ENCODE measurements around the gene COL6A3. TPM values are rescaled to one million over a fixed set of nuclear protein-coding genes. Genes with fewer than 3 reads are reported as not detected.

Gene COL6A3
- total RNA-seq, 1 donor from 2014 or later = 156 TPM

GRCh38 chr2:237371856-237372255 lies 42.1 kb downstream of the COL6A3 start:
- no peak for TF ChIP-seq CTCF (IDR thresholded peaks at IDR 0.05)
- H3K36me3 ChIP-seq = peaks cover 27 to 87% of the 10 kb centered on the region in 2 donors
- no peak overlapping the region for H3K4me3 ChIP-seq
- DNase-seq (ENCODE audit: low spot score in 2 of 2) = no peak
- H3K9me3 ChIP-seq = no peaks in the 10 kb centered on the region
- intact Hi-C loops (cut with DNase I) = no loop called here
- no peak overlapping the region for H3K27ac ChIP-seq
- no peaks in the 10 kb centered on the region for H3K4me1 ChIP-seq
- no peaks in the 10 kb centered on the region for H3K27me3 ChIP-seq

GRCh38 chr2:237365671-237366070 lies 48.3 kb downstream of the COL6A3 start:
- peaks cover 49 to 88% of the 10 kb centered on the region in 2 donors for H3K36me3 ChIP-seq
- H3K27me3 ChIP-seq = no peaks in the 10 kb centered on the region
- H3K4me3 ChIP-seq = no peak overlapping the region
- no peaks in the 10 kb centered on the region for H3K4me1 ChIP-seq
- no peaks in the 10 kb centered on the region for H3K9me3 ChIP-seq
- DNase-seq (ENCODE audit: low spot score in 2 of 2) = no peak
- H3K27ac ChIP-seq = no peak overlapping the region
- no peak for TF ChIP-seq CTCF (IDR thresholded peaks at IDR 0.05)
- intact Hi-C loops (cut with DNase I) = loop anchor here (5.0 kb wide), 1 partner anchor 112 kb away; no protein-coding TSS in a partner anchor

- no peak for DNase-seq (ENCODE audit: low spot score in 2 of 2)
- Histone ChIP-seq H3K36me3 (peaks cover 57 to 95% of the 10 kb centered on the region in 2 donors), H3K4me1 (no peaks in the 10 kb centered on the region), H3K27me3 (no peaks in the 10 kb centered on the region), H3K9me3 (no peaks in the 10 kb centered on the region), H3K4me3 (no peak overlapping the region), H3K27ac (no peak overlapping the region)
- TF ChIP-seq CTCF (IDR thresholded peaks at IDR 0.05) = no peak
- intact Hi-C loops (cut with DNase I) = loop anchor here (5.0 kb wide), 1 partner anchor 113 kb away; no protein-coding TSS in a partner anchor
Measured at GRCh38 chr2:237364655-237365054, 49.3 kb downstream of the COL6A3 start.

- Histone ChIP-seq H3K27ac (no peak overlapping the region), H3K27me3 (no peaks in the 10 kb centered on the region), H3K4me1 (no peaks in the 10 kb centered on the region), H3K36me3 (peaks cover 69 to 87% of the 10 kb centered on the region in 2 donors), H3K9me3 (no peaks in the 10 kb centered on the region), H3K4me3 (no peak overlapping the region)
- no peak for DNase-seq (ENCODE audit: low spot score in 2 of 2)
- no peak for TF ChIP-seq CTCF (IDR thresholded peaks at IDR 0.05)
- intact Hi-C loops (cut with DNase I) = no loop called here
Measured at GRCh38 chr2:237361194-237362004, 52.6 kb downstream of the COL6A3 start.

- intact Hi-C loops (cut with DNase I) = loop anchor here (5.0 kb wide), 1 partner anchor 68 kb away; no protein-coding TSS in a partner anchor
- no peak for TF ChIP-seq CTCF (IDR thresholded peaks at IDR 0.05)
- H3K27me3 ChIP-seq = no peaks in the 10 kb centered on the region
- H3K27ac ChIP-seq = no peak overlapping the region
- H3K4me3 ChIP-seq = no peak overlapping the region
- H3K4me1 ChIP-seq = peaks cover 0 to 7% of the 10 kb centered on the region in 2 donors
- no peak for DNase-seq (ENCODE audit: low spot score in 2 of 2)
- peaks cover 62 to 77% of the 10 kb centered on the region in 2 donors for H3K36me3 ChIP-seq
- no peaks in the 10 kb centered on the region for H3K9me3 ChIP-seq
Measured at GRCh38 chr2:237359894-237360780, 53.8 kb downstream of the COL6A3 start.
